Transverse colon (tissue), 4 donors: ENCODE results near the gene SLC22A23. TPM values are rescaled to one million over a fixed set of nuclear protein-coding genes. Genes with fewer than 3 reads are reported as not detected.

Source experiments
- DNase-seq: peaks from one replicate; pipeline ENCODE4 v3.0.0-alpha.2; 2019
- H3K27ac ChIP-seq, 4 donors: fragments of 200-600 bp; sonication (generic); 2 replicates each; pipeline ENCODE4 v1.5.1; 2016 to 2018; ENCODE audit warnings: inconsistent platforms in 4 of 4
- H3K27me3 ChIP-seq: fragments of 200-600 bp; sonication (generic); 2 replicates; pipeline ENCODE4 v1.5.1; 2017; ENCODE audit warnings: inconsistent platforms
- H3K36me3 ChIP-seq, 4 donors: fragments of 200-600 bp; sonication (generic); 2 replicates each; pipeline ENCODE4 v1.5.1; 2017 to 2019; ENCODE audit warnings: inconsistent platforms in 4 of 4
- H3K4me1 ChIP-seq, 4 donors: fragments of 200-600 bp; sonication (generic); 2 replicates each; pipeline ENCODE4 v1.5.1; 2017 to 2020; ENCODE audit warnings: inconsistent platforms in 4 of 4
- H3K4me3 ChIP-seq, 4 donors: fragments of 200-600 bp; sonication (generic); 1 replicate in 1 of 4; 2 replicates in 3 of 4; pipeline versions ENCODE4 v1.5.1 to v1.6.1; 2017 to 2019; ENCODE audit warnings: inconsistent platforms in 4 of 4
- H3K9me3 ChIP-seq, 2 donors: fragments of 200-600 bp; sonication (generic); 2 replicates each; pipeline ENCODE4 v1.5.1; 2017 to 2019; ENCODE audit warnings: inconsistent platforms in 2 of 2
- EP300 ChIP-seq: sonication (generic); formaldehyde crosslinking; IDR thresholded peaks from one replicate; pipeline ENCODE4 v1.6.1; 2017; ENCODE audit warnings: antibody characterized with exemption, low read depth
- POLR2A ChIP-seq: fragments of 450-650 bp; IDR thresholded peaks from one replicate; pipeline ENCODE4 v1.6.1; 2016; ENCODE audit warnings: antibody characterized with exemption, mild to moderate bottlenecking, moderate library complexity
- POLR2AphosphoS5 ChIP-seq, 3 donors: sonication (generic); formaldehyde crosslinking; IDR thresholded peaks; one replicate each; pipeline ENCODE4 v1.6.1; 2016; ENCODE audit warnings: antibody characterized with exemption in 3 of 3
- WGBS, 2 donors: methylation state at CpG; one replicate each; pipeline ENCODE4 v1.1.5; 2018; ENCODE audit warnings: low coverage in 1 of 2; 5-methylcytosine and 5-hydroxymethylcytosine counted together
- in situ Hi-C, 4 donors: fragments of 200-750 bp; cut with MboI; loops; one replicate each; pipeline versions ENCODE4 v1.15.0 to v1.15.1; 2017; ENCODE audit warnings: low sequenced_read_pairs in 3 of 4, low pct_ligation_motif_present in 1 of 4, low pct_unique_long_range_greater_than_20kb in 1 of 4
- intact Hi-C: fragments of 100-400 bp; cut with DNase I; formaldehyde crosslinking; loops from one replicate; pipeline ENCODE4 v1.15.1; 2023; ENCODE audit warnings: low total_unique reads
- total RNA-seq, 4 donors: library from RNA; depleted of rRNA; stranded (reverse); fragments of >200 nt; gene quantifications; one replicate each; pipeline ENCODE4 v1.1.0, GENCODE V29; 2016
- TF ChIP-seq, protein P1 (sequence below), 5 experiments: fragments of 200-600 bp in 3 of 5; fragments of 450-650 bp in 2 of 5; sonication (generic) in 3 of 5; IDR thresholded peaks; 1 replicate in 2 of 5; 2 replicates in 3 of 5; pipeline ENCODE4 v1.5.1; 2016 to 2017; ENCODE audit warnings: antibody characterized with exemption in 5 of 5, inconsistent platforms in 3 of 5, mild to moderate bottlenecking in 2 of 5, moderate library complexity in 1 of 5

SLC22A23 gene
- total RNA-seq, 4 donors from 2014 or later, result 96.1 to 161 (median 117) TPM

DNA sequence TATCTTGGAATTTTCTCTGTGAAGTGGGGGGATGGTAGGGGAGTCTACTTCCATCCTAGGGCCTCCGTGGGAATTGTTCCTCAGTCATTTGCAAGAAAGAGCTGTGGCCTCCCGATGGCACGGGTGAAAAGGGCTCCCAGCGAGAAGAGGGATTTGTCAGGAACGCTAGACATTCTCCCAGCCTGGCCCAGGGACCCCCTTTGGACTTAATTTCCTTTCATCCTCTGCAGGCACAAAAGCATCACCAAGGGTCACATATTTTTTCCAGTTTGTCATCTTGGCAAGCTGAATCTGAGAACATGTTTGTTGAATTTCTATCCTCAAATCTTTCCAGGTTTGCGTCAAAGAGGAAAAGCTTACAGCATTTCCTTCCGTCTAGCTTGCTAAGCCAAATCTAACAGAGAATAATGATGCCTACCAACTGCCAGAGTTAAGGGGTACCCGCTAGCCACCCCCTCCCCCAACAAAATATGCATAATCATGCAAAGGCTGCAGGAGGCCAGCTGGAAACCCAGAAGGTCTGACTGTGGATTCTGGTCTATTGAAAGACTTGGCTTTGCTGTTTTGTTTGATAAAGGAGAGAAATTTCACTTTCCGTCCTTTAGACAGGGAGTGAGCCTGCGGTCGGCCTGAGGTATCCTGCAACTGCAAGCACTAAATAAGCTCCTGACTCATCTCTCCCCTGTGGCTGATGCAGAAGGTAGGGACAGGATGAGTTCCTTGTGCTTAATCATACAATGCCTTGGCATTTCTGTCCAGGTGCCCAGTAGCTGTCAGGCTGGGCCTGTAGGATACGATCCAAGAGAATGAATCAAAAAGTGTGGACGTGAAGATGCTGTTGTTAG lies 175.0 kb downstream of the SLC22A23 start:
- Histone ChIP-seq H3K36me3 (no peaks in the 10 kb centered on the region), H3K4me3 (no peak overlapping the region), H3K27ac (peak overlapping the region in 3 of 4 donors; percentile 4 to 58 (median 24)), H3K4me1 (peaks cover 4 to 7% (median 6%) of the 10 kb centered on the region in 4 donors), H3K9me3 (no peaks in the 10 kb centered on the region), H3K27me3 (no peaks in the 10 kb centered on the region)
- 38 to 76% methylated on average over 2 to 13 of the region's 13 CpGs for WGBS, 2 donors
- intact Hi-C loops, result no loop called here
- in situ Hi-C loops, result loop anchor here (10.0 to 25.0 kb wide), 4 partner anchors 173 to 705 kb away; partner anchors contain the start of gene SLC22A23 (in 4 of the 4)
- TF ChIP-seq POLR2AphosphoS5 (IDR thresholded peaks at IDR 0.05), result peak in 1 of 3 donors; percentile 60
- no peak for TF ChIP-seq EP300
- peak; percentile 7 for DNase-seq

DNA sequence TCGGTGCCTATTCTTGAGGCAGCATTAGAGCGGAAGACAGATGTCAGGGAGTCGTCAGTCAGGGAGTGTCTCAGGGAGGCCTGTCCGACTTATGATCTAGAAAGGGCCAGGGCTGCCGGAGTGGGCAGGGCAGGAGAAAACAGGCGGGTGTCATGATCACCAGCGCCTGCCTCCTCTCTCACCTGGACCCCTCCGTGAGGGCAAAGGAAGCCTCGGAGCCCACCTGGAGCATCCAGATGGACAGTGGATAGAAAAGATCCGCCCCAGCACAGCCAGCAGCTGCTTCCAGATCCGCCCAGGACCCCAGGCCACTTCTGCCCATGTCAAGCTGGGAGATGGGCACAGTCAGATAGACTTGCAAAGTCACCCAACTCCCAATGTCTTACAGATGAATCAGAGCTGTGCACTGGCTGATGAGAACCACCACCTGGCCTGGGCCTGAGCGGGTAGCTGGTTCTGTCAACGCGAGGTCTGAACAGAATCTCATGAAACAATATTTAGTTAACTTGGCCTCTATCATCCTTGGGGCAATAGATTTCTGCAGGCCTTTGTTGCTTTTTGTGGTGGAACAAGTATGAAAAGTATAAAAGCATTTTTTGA lies 175.9 kb downstream of the SLC22A23 start:
- peak overlapping the region in 2 of 4 donors; percentile 4 to 24 for H3K27ac ChIP-seq
- TF ChIP-seq EP300, result no peak
- TF ChIP-seq, protein P1, sequence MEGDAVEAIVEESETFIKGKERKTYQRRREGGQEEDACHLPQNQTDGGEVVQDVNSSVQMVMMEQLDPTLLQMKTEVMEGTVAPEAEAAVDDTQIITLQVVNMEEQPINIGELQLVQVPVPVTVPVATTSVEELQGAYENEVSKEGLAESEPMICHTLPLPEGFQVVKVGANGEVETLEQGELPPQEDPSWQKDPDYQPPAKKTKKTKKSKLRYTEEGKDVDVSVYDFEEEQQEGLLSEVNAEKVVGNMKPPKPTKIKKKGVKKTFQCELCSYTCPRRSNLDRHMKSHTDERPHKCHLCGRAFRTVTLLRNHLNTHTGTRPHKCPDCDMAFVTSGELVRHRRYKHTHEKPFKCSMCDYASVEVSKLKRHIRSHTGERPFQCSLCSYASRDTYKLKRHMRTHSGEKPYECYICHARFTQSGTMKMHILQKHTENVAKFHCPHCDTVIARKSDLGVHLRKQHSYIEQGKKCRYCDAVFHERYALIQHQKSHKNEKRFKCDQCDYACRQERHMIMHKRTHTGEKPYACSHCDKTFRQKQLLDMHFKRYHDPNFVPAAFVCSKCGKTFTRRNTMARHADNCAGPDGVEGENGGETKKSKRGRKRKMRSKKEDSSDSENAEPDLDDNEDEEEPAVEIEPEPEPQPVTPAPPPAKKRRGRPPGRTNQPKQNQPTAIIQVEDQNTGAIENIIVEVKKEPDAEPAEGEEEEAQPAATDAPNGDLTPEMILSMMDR (IDR thresholded peaks at IDR 0.05), result no peak
- TF ChIP-seq POLR2AphosphoS5 (IDR thresholded peaks at IDR 0.05), result no peak
- TF ChIP-seq POLR2A, result no peak
- no peaks in the 10 kb centered on the region for H3K27me3 ChIP-seq
- no peak overlapping the region for H3K4me3 ChIP-seq
- in situ Hi-C loops (loop anchor here (10.0 to 25.0 kb wide), 4 partner anchors 174 to 706 kb away; partner anchors contain the start of gene SLC22A23 (in 4 of the 4)), intact Hi-C loops (no loop called here)
- DNase-seq, result peak; percentile 5
- 80 to 85% methylated on average over 1 to 14 of the region's 14 CpGs for WGBS, 2 donors
- H3K36me3 ChIP-seq, result no peaks in the 10 kb centered on the region
- H3K9me3 ChIP-seq, result no peaks in the 10 kb centered on the region
- peaks cover 4 to 7% (median 6%) of the 10 kb centered on the region in 4 donors for H3K4me1 ChIP-seq

DNA sequence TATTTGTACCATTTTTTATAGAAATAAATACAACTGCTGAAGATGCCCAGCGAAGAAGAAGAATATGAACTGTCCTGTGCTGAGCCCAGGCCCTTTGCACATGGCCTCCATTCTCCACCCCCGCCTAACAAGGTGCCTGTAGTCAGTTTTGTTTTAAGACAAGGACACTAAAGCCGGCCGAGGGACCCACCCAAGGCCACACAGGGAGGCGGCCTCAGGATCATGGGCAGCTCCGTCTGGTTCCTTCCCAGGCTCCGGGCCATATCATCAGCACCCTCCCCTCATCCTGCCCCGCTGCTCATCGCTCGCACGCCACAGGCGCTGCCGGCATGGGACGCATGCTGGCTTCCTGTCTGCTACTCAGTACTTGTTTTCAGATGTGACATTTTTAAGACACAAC lies 176.8 kb downstream of the SLC22A23 start:
- no peaks in the 10 kb centered on the region for H3K36me3 ChIP-seq
- WGBS, 2 donors, result 73 to 82% methylated on average over 3 to 14 of the region's 14 CpGs
- H3K4me3 ChIP-seq, result no peak overlapping the region
- peaks cover 4 to 7% (median 6%) of the 10 kb centered on the region in 4 donors for H3K4me1 ChIP-seq
- H3K27ac ChIP-seq, result no peak overlapping the region
- in situ Hi-C loops, result loop anchor here (10.0 to 25.0 kb wide), 4 partner anchors 175 to 707 kb away; partner anchors contain the start of gene SLC22A23 (in 4 of the 4)
- DNase-seq, result peak; percentile 6
- no peaks in the 10 kb centered on the region for H3K27me3 ChIP-seq
- intact Hi-C loops, result no loop called here
- no peaks in the 10 kb centered on the region for H3K9me3 ChIP-seq
- TF ChIP-seq EP300, result no peak
- TF ChIP-seq POLR2AphosphoS5 (IDR thresholded peaks at IDR 0.05), result no peak
- TF ChIP-seq, protein P1 (IDR thresholded peaks at IDR 0.05), result no peak
- no peak for TF ChIP-seq POLR2A

DNA sequence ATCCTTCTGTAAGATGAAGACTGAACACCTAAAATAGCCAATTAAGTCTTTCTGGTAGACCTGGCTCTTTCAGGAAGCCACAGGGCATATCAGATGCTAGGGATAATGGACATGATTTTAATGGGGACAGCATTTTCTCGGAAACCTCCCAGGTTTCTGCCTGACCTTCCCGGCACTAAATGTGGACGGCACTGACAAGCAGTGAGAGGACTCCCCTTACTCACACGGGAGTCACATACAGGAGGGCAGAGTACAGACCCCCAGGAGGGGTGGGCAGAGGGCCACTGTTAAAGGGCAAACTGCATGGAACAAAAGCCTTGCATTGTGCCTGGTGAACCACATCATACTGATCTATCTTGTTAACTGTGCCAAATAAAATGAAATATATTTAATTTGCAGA lies 178.2 kb downstream of the SLC22A23 start:
- no peak overlapping the region for H3K27ac ChIP-seq
- in situ Hi-C loops (loop anchor here (5.0 to 25.0 kb wide), 3 partner anchors 184 to 709 kb away; partner anchors contain the start of gene SLC22A23 (in 3 of the 4)), intact Hi-C loops (loop anchor here (1.0 to 2.0 kb wide), 2 partner anchors 180 to 454 kb away; no protein-coding TSS in a partner anchor)
- H3K4me1 ChIP-seq, result peaks cover 4 to 7% (median 6%) of the 10 kb centered on the region in 4 donors
- no peaks in the 10 kb centered on the region for H3K36me3 ChIP-seq
- TF ChIP-seq, protein P1 (IDR thresholded peaks at IDR 0.05), result no peak
- no peak for TF ChIP-seq EP300
- TF ChIP-seq POLR2AphosphoS5 (IDR thresholded peaks at IDR 0.05), result no peak
- no peak for TF ChIP-seq POLR2A
- no peaks in the 10 kb centered on the region for H3K27me3 ChIP-seq
- peak; percentile 2 for DNase-seq
- WGBS, 2 donors, result 82 to 85% methylated on average over 2 to 4 of the region's 4 CpGs
- no peaks in the 10 kb centered on the region for H3K9me3 ChIP-seq
- no peak overlapping the region for H3K4me3 ChIP-seq
